ENCODE results near the gene TLN1. TPM values are rescaled to one million over a fixed set of nuclear protein-coding genes. Genes with fewer than 3 reads are reported as not detected.

The TLN1 gene
- total and polyA plus RNA-seq, 5 donors from 2014 or later: 33.7 to 277 (median 35.9) TPM

GRCh38 chr9:35732800-35733541 is 976 bp upstream of the TLN1 start:
- peak overlapping the region in 2 of 3 donors; percentile 94 to 98 for H3K27ac Mint-ChIP-seq

DNA sequence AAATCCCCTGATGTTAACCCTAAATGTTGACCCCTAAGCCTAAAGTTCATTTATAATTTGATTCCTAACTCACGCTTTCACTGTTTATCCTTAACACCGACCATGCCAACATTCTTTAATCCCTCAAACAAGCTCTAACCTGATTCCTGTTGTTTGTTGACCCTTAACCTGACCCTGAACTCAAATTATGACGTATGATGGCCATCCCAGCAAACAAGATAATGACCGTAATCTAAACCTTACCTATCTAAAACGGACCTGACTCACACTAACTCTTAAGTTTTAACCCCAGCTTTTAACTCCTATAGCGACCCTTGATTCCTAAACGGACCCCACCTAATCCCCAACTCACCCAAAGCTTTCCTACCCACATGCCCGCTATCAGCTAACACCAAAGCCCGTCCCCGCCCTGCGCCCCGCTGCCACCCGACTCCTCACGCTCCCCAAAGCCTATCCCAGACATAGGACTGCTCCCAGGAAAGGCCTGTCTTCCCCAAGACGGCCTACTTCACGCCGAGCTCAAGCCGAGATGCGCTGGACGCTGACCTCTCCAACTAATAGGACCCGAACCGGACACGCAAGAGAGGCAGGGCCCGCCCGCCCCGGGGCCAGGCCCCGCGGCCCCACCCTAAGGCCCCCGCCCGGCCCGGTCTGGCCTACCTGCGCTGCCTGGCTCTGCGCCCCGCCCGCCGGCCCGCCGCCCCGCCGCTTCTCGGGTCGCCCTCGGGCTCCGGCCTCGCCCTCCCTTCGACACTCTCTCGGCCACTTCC is 395 bp downstream of the TLN1 start:
- H3K27me3 ChIP-seq (ENCODE audit: control insufficient read depth, insufficient read depth, low read length): no peaks in the 10 kb centered on the region
- peaks cover 19% of the 10 kb centered on the region for H3K36me3 ChIP-seq (ENCODE audit: control insufficient read depth, insufficient read depth, low read length)
- H3K27ac Mint-ChIP-seq: peak overlapping the region in 2 of 3 donors; percentile 96 to 98
- peaks cover 16 to 37% (median 36%) of the 10 kb centered on the region in 4 donors for H3K4me1 Mint-ChIP-seq
- peaks cover 67% of the 10 kb centered on the region for H3K4me1 ChIP-seq (ENCODE audit: control insufficient read depth, insufficient read depth, low read length, poor library complexity, severe bottlenecking)
- peak overlapping the region in 2 of 4 donors; percentile 94 to 98 for H3K4me3 Mint-ChIP-seq
- no peaks in the 10 kb centered on the region for H3K27me3 Mint-ChIP-seq
- peak overlapping the region; percentile 94 for H3K27ac ChIP-seq (ENCODE audit: insufficient read depth, low read length, poor library complexity, severe bottlenecking)
- peaks cover 20% of the 10 kb centered on the region for H3K36me3 Mint-ChIP-seq
- H3K4me3 ChIP-seq (ENCODE audit: low read depth, low read length): peak overlapping the region; percentile 90
- peak in 1 of 3 donors; percentile 31 for DNase-seq
- no peak for ATAC-seq (ENCODE audit: low read depth in 2 of 2)
- no peaks in the 10 kb centered on the region for H3K9me3 ChIP-seq (ENCODE audit: control insufficient read depth in 2 of 2, low read length in 2 of 2)
- H3K9me3 Mint-ChIP-seq: no peaks in the 10 kb centered on the region

More at GRCh38 chr9:35732800-35733541, 976 bp upstream of the TLN1 start:
- Mint-ChIP-seq H3K36me3 (peaks cover 21% of the 10 kb centered on the region), H3K9me3 (no peaks in the 10 kb centered on the region), H3K27me3 (no peaks in the 10 kb centered on the region), H3K4me3 (peak overlapping the region in 2 of 4 donors; percentile 94 to 98), H3K4me1 (peaks cover 16 to 37% (median 28%) of the 10 kb centered on the region in 4 donors)
- H3K36me3 ChIP-seq (ENCODE audit: control insufficient read depth, insufficient read depth, low read length): peaks cover 30% of the 10 kb centered on the region
- no peak for ATAC-seq (ENCODE audit: low read depth in 2 of 2)
- no peaks in the 10 kb centered on the region for H3K27me3 ChIP-seq (ENCODE audit: control insufficient read depth, insufficient read depth, low read length)
- no peaks in the 10 kb centered on the region for H3K9me3 ChIP-seq (ENCODE audit: control insufficient read depth in 2 of 2, low read length in 2 of 2)
- H3K4me1 ChIP-seq (ENCODE audit: control insufficient read depth, insufficient read depth, low read length, poor library complexity, severe bottlenecking): peaks cover 55% of the 10 kb centered on the region
- peak overlapping the region; percentile 87 for H3K4me3 ChIP-seq (ENCODE audit: low read depth, low read length)
- peak in 1 of 3 donors; percentile 48 for DNase-seq
- H3K27ac ChIP-seq (ENCODE audit: insufficient read depth, low read length, poor library complexity, severe bottlenecking): peak overlapping the region; percentile 94

GRCh38 chr9:35730486-35730854 is 1.5 kb downstream of the TLN1 start:
- no peaks in the 10 kb centered on the region for H3K27me3 Mint-ChIP-seq
- DNase-seq (no peak), ATAC-seq (ENCODE audit: low read depth in 2 of 2) (no peak)
- peaks cover 20% of the 10 kb centered on the region for H3K36me3 Mint-ChIP-seq
- H3K27ac Mint-ChIP-seq: peak overlapping the region in 2 of 3 donors; percentile 18 to 95
- peaks cover 11 to 35% (median 29%) of the 10 kb centered on the region in 4 donors for H3K4me1 Mint-ChIP-seq
- peak overlapping the region; percentile 90 for H3K4me3 ChIP-seq (ENCODE audit: low read depth, low read length)
- H3K9me3 Mint-ChIP-seq: no peaks in the 10 kb centered on the region
- peaks cover 17% of the 10 kb centered on the region for H3K36me3 ChIP-seq (ENCODE audit: control insufficient read depth, insufficient read depth, low read length)
- peak overlapping the region in 1 of 4 donors; percentile 95 for H3K4me3 Mint-ChIP-seq
- H3K4me1 ChIP-seq (ENCODE audit: control insufficient read depth, insufficient read depth, low read length, poor library complexity, severe bottlenecking): peaks cover 67% of the 10 kb centered on the region
- no peaks in the 10 kb centered on the region for H3K27me3 ChIP-seq (ENCODE audit: control insufficient read depth, insufficient read depth, low read length)
- peak overlapping the region; percentile 65 for H3K27ac ChIP-seq (ENCODE audit: insufficient read depth, low read length, poor library complexity, severe bottlenecking)
- H3K9me3 ChIP-seq (ENCODE audit: control insufficient read depth in 2 of 2, low read length in 2 of 2): no peaks in the 10 kb centered on the region

DNA sequence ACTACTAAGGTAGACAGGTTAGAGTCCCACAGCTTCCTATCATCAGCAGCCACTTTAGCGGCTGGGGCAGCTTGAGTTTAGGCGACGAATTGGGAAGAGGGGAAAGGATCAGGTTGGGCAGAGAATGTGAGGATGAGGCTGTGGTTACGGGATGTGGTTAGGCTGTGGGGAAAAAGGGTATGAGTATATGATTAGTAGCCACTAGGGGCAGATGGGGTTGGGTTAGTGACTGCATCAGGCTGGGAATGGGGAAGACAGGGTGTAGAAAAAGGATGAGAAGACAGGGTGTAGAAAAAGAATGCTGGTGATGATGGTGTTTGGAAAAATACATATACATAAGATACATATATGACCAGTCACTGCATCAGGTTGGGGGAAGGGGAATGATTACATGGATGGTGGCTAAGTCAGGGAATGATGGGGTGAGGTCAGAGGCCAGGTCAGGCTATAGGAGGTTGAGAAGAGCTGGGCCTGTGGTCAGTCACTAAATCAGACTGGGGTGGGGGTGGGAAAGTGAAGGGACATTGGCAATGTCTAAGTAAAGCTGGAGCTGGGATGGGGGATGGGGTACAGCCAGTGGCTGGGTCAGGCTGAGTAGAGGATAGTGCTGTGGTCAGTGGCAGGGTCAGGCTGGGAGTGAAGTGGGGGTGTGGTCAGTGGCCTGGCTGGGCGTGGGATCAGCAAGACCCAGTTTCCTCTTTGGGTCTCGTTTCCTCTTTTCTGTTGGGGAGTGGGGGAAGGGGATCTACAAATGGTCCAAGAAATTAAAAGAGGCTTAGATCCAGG is 2.1 kb downstream of the TLN1 start:
- H3K27me3 ChIP-seq (ENCODE audit: control insufficient read depth, insufficient read depth, low read length): no peaks in the 10 kb centered on the region
- H3K4me1 ChIP-seq (ENCODE audit: control insufficient read depth, insufficient read depth, low read length, poor library complexity, severe bottlenecking): peaks cover 67% of the 10 kb centered on the region
- H3K4me3 ChIP-seq (ENCODE audit: low read depth, low read length): peak overlapping the region; percentile 90
- Mint-ChIP-seq H3K27ac (peak overlapping the region in 1 of 3 donors; percentile 18), H3K4me1 (peaks cover 11 to 38% (median 26%) of the 10 kb centered on the region in 4 donors), H3K36me3 (peaks cover 20% of the 10 kb centered on the region), H3K4me3 (peak overlapping the region in 1 of 4 donors; percentile 95), H3K27me3 (no peaks in the 10 kb centered on the region), H3K9me3 (no peaks in the 10 kb centered on the region)
- H3K27ac ChIP-seq (ENCODE audit: insufficient read depth, low read length, poor library complexity, severe bottlenecking): peak overlapping the region; percentile 65
- no peaks in the 10 kb centered on the region for H3K9me3 ChIP-seq (ENCODE audit: control insufficient read depth in 2 of 2, low read length in 2 of 2)
- DNase-seq: peak in 2 of 3 donors; percentile 26 to 54
- peaks cover 20% of the 10 kb centered on the region for H3K36me3 ChIP-seq (ENCODE audit: control insufficient read depth, insufficient read depth, low read length)
- ATAC-seq (ENCODE audit: low read depth in 2 of 2): no peak

GRCh38 chr9:35729101-35729500 is 2.9 kb downstream of the TLN1 start:
- Histone ChIP-seq H3K36me3 (ENCODE audit: control insufficient read depth, insufficient read depth, low read length) (peaks cover 23% of the 10 kb centered on the region), H3K9me3 (ENCODE audit: control insufficient read depth in 2 of 2, low read length in 2 of 2) (no peaks in the 10 kb centered on the region), H3K27ac (ENCODE audit: insufficient read depth, low read length, poor library complexity, severe bottlenecking) (peak overlapping the region; percentile 65), H3K4me3 (ENCODE audit: low read depth, low read length) (peak overlapping the region; percentile 90), H3K27me3 (ENCODE audit: control insufficient read depth, insufficient read depth, low read length) (no peaks in the 10 kb centered on the region), H3K4me1 (ENCODE audit: control insufficient read depth, insufficient read depth, low read length, poor library complexity, severe bottlenecking) (peaks cover 67% of the 10 kb centered on the region)
- H3K4me1 Mint-ChIP-seq: peaks cover 11 to 41% (median 28%) of the 10 kb centered on the region in 4 donors
- no peak overlapping the region for H3K27ac Mint-ChIP-seq
- peaks cover 26% of the 10 kb centered on the region for H3K36me3 Mint-ChIP-seq
- H3K4me3 Mint-ChIP-seq: no peak overlapping the region
- no peak for ATAC-seq (ENCODE audit: low read depth in 2 of 2)
- H3K9me3 Mint-ChIP-seq: no peaks in the 10 kb centered on the region
- H3K27me3 Mint-ChIP-seq: no peaks in the 10 kb centered on the region
- DNase-seq: no peak

- Mint-ChIP-seq H3K27me3 (no peaks in the 10 kb centered on the region), H3K4me3 (no peak overlapping the region), H3K27ac (no peak overlapping the region), H3K4me1 (peaks cover 8 to 35% (median 22%) of the 10 kb centered on the region in 4 donors), H3K9me3 (no peaks in the 10 kb centered on the region), H3K36me3 (peaks cover 31% of the 10 kb centered on the region)
- no peaks in the 10 kb centered on the region for H3K9me3 ChIP-seq (ENCODE audit: control insufficient read depth in 2 of 2, low read length in 2 of 2)
- no peak for ATAC-seq (ENCODE audit: low read depth in 2 of 2)
- H3K27ac ChIP-seq (ENCODE audit: insufficient read depth, low read length, poor library complexity, severe bottlenecking): peak overlapping the region; percentile 65
- no peaks in the 10 kb centered on the region for H3K27me3 ChIP-seq (ENCODE audit: control insufficient read depth, insufficient read depth, low read length)
- peak in 2 of 3 donors; percentile 48 to 78 for DNase-seq
- peaks cover 59% of the 10 kb centered on the region for H3K4me1 ChIP-seq (ENCODE audit: control insufficient read depth, insufficient read depth, low read length, poor library complexity, severe bottlenecking)
- peaks cover 31% of the 10 kb centered on the region for H3K36me3 ChIP-seq (ENCODE audit: control insufficient read depth, insufficient read depth, low read length)
- H3K4me3 ChIP-seq (ENCODE audit: low read depth, low read length): peak overlapping the region; percentile 90
These were observed 3.7 kb downstream of the TLN1 start for GRCh38 chr9:35728041-35728971.

Measured in CD4-positive, CD25-positive, alpha-beta regulatory T cell (primary cell).